Suprapubic skin (tissue), 4 donors: ENCODE data around the gene TRIP4.

Experiments used
- CTCF ChIP-seq, 2 donors: fragments of 200-600 bp in 1 of 2; fragments of 450-650 bp in 1 of 2; sonication (generic) in 1 of 2; IDR thresholded peaks; one replicate each; pipeline ENCODE4 v1.5.1; 2016 to 2019; ENCODE audit warnings: antibody characterized with exemption in 2 of 2, mild to moderate bottlenecking in 1 of 2, moderate library complexity in 1 of 2
- POLR2A ChIP-seq, 2 donors: fragments of 450-650 bp; IDR thresholded peaks; one replicate each; pipeline ENCODE4 v1.6.1; 2017; ENCODE audit warnings: antibody characterized with exemption in 2 of 2, mild to moderate bottlenecking in 2 of 2, moderate library complexity in 2 of 2
- POLR2AphosphoS5 ChIP-seq, 3 donors: sonication (generic); formaldehyde crosslinking; IDR thresholded peaks; one replicate each; pipeline ENCODE4 v1.6.1; 2017; ENCODE audit warnings: antibody characterized with exemption in 3 of 3

GRCh38 chr15:64341961-64342360, 45.7 kb upstream of the TRIP4 start:
- no peak for TF ChIP-seq POLR2A (IDR thresholded peaks at IDR 0.05)
- no peak for TF ChIP-seq CTCF (IDR thresholded peaks at IDR 0.05)
- TF ChIP-seq POLR2AphosphoS5 (IDR thresholded peaks at IDR 0.05) = no peak
